ENCODE measurements around the gene FBXO36. TPM values are rescaled to one million over a fixed set of nuclear protein-coding genes. Genes with fewer than 3 reads are reported as not detected.
A peak's percentile ranks its signal among the peaks of the same experiment; 100 is the strongest.

FBXO36 gene
- total and polyA plus RNA-seq, 2 of the 13 experiments (the other 11 are each of a cell fraction or from before 2014, with no cell fraction given): 2.8 TPM

DNA sequence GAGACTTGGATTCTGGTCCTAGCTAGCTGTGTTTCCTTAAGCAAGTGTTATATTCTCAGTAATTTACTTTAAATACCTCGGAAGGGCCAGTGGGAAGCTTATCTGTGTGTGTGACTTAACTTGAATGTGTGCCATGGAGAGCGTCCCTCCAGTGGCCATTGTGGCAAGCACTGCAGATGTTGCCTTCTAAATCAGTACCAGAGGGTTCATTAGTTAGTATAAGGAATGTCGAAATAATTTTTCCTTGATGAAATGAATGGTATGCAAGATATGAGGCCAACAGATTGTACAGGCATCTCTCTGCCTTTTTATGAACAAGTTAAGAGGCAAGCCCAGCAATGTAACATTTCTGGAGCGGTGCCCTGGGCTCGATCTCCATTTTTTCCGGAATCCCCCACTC is 52.0 kb downstream of the FBXO36 start:
- Histone ChIP-seq H4K20me1 (ENCODE audit: insufficient read depth, low read length) (no peaks in the 10 kb centered on the region), H3K27ac (ENCODE audit: extremely low read length, insufficient read depth, low read length) (no peak overlapping the region), H3K27me3 (ENCODE audit: control insufficient read depth in 1 of 2, insufficient read depth in 2 of 2, low read length in 2 of 2) (no peaks in the 10 kb centered on the region), H3K9ac (ENCODE audit: insufficient read depth, low read depth, low read length) (no peak overlapping the region), H3K9me3 (ENCODE audit: low read length) (no peaks in the 10 kb centered on the region), H3K36me3 (replicated peaks in 1 of 2; ENCODE audit: control insufficient read depth in 1 of 2, insufficient read depth in 2 of 2, low read length in 2 of 2) (no peaks in the 10 kb centered on the region), H2AFZ (ENCODE audit: low read length) (no peak overlapping the region), H3K4me2 (ENCODE audit: low read depth, low read length) (no peak overlapping the region), H3K4me1 (ENCODE audit: insufficient read depth, low read length) (no peaks in the 10 kb centered on the region), H3K79me2 (ENCODE audit: insufficient read depth, low read length) (no peaks in the 10 kb centered on the region), H3K4me3 (replicated peaks in 1 of 3; ENCODE audit: insufficient read depth in 1 of 3, low read depth in 2 of 3, low read length in 3 of 3) (no peak overlapping the region)
- intact Hi-C loops (cut with micrococcal nuclease; ENCODE audit: unreplicated experiment) (no loop called here), in situ Hi-C loops (cut with HindIII; ENCODE audit: extremely low pct_ligation_motif_present, low pct_unique_long_range_greater_than_20kb) (no loop called here)
- TF ChIP-seq ZNF709 (CRISPR knock-in tag; IDR thresholded peaks at IDR 0.05) (no peak), KDM6A (CRISPR knock-in tag; IDR thresholded peaks at IDR 0.05; ENCODE audit: low read depth) (no peak), MTF1 (CRISPR knock-in tag; IDR thresholded peaks at IDR 0.05) (no peak), KDM5B (CRISPR knock-in tag; IDR thresholded peaks at IDR 0.05; ENCODE audit: borderline replicate concordance) (no peak), ZNF33A (CRISPR knock-in tag; IDR thresholded peaks at IDR 0.05; ENCODE audit: borderline replicate concordance) (no peak), ZNF3 (CRISPR knock-in tag; IDR thresholded peaks at IDR 0.05) (no peak), FOXA3 (CRISPR knock-in tag; IDR thresholded peaks at IDR 0.05) (no peak)
- FAIRE-seq (no peak), DNase-seq (ENCODE audit: low spot score) (no peak), ATAC-seq (peak; percentile 89)
- CTCF ChIA-PET (ENCODE audit: low intra/inter-chr PET ratio, low total read pairs): no interaction called here
- POLR2A ChIA-PET: no interaction called here
- BruUV-seq (replicated peaks): no TSS peak
- 60% methylated on average over 6 of the region's 6 CpGs for WGBS (ENCODE audit: low lambda C conversion rate)

DNA sequence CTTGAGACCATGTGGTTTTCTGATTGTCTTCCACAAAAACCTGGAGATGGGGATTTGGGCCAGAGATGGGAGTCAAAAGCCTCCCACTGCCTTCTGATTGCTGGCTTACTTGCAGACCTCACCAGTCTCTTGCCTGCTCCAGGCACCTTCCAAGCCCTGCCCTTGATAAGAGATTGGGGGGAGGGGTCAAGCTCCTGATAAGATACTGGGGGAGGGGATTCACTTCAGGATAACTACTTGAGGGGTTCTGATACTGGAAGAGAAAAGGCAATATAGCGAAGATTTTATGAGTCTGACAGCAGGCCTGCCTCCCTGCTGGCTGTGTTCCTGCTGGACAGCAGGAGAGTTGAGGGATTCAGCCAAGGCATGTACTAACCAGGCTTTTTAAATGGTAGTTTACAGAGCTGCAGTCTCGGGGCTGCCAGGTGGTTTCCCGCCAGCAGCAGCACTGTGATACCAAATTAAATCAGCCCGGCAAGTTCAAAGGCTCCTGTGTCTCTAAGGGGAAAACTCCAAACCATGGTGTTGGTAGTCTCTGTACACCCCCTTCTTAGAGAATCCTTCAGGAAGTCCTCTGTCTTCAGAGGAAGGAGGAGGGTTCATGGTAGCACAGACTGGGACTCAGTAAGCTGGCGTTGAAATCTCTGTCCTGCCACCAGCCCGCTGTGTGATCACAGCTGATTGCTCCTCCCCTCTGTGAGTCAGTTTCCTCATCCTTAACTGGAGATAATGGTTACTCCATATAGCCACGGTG is 58.3 kb downstream of the FBXO36 start:
- TF ChIP-seq ARNTL (CRISPR knock-in tag; IDR thresholded peaks at IDR 0.05) (no peak), ZNF775 (CRISPR knock-in tag; IDR thresholded peaks at IDR 0.05; ENCODE audit: borderline replicate concordance) (no peak), KLF11 (CRISPR knock-in tag; IDR thresholded peaks at IDR 0.05) (no peak)
- TF ChIP-seq, protein P1, sequence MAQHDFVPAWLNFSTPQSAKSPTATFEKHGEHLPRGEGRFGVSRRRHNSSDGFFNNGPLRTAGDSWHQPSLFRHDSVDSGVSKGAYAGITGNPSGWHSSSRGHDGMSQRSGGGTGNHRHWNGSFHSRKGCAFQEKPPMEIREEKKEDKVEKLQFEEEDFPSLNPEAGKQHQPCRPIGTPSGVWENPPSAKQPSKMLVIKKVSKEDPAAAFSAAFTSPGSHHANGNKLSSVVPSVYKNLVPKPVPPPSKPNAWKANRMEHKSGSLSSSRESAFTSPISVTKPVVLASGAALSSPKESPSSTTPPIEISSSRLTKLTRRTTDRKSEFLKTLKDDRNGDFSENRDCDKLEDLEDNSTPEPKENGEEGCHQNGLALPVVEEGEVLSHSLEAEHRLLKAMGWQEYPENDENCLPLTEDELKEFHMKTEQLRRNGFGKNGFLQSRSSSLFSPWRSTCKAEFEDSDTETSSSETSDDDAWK (CRISPR knock-in tag; IDR thresholded peaks at IDR 0.05): no peak
- CTCF ChIA-PET (ENCODE audit: low intra/inter-chr PET ratio, low total read pairs): no interaction called here
- BruUV-seq (replicated peaks): no TSS peak
- H3K27ac ChIP-seq (ENCODE audit: extremely low read length, insufficient read depth, low read length): no peak overlapping the region
- H3K4me2 ChIP-seq (ENCODE audit: low read depth, low read length): no peak overlapping the region
- no peaks in the 10 kb centered on the region for H4K20me1 ChIP-seq (ENCODE audit: insufficient read depth, low read length)
- in situ Hi-C loops (cut with HindIII; ENCODE audit: extremely low pct_ligation_motif_present, low pct_unique_long_range_greater_than_20kb): no loop called here
- ATAC-seq (peak; percentile 56), FAIRE-seq (no peak), DNase-seq (ENCODE audit: low spot score) (no peak)
- H3K79me2 ChIP-seq (ENCODE audit: insufficient read depth, low read length): no peaks in the 10 kb centered on the region
- no peak overlapping the region for H3K9ac ChIP-seq (ENCODE audit: insufficient read depth, low read depth, low read length)
- WGBS (ENCODE audit: low lambda C conversion rate): 73% methylated on average over 7 of the region's 7 CpGs
- no peaks in the 10 kb centered on the region for H3K27me3 ChIP-seq (ENCODE audit: control insufficient read depth in 1 of 2, insufficient read depth in 2 of 2, low read length in 2 of 2)
- no peak overlapping the region for H3K4me3 ChIP-seq (replicated peaks in 1 of 3; ENCODE audit: insufficient read depth in 1 of 3, low read depth in 2 of 3, low read length in 3 of 3)
- intact Hi-C loops (cut with micrococcal nuclease; ENCODE audit: unreplicated experiment): no loop called here
- H3K36me3 ChIP-seq (replicated peaks in 1 of 2; ENCODE audit: control insufficient read depth in 1 of 2, insufficient read depth in 2 of 2, low read length in 2 of 2): no peaks in the 10 kb centered on the region
- POLR2A ChIA-PET: no interaction called here
- H3K4me1 ChIP-seq (ENCODE audit: insufficient read depth, low read length): no peaks in the 10 kb centered on the region
- H2AFZ ChIP-seq (ENCODE audit: low read length): no peak overlapping the region
- H3K9me3 ChIP-seq (ENCODE audit: low read length): no peaks in the 10 kb centered on the region

Data from HepG2 (cell line).